ENCODE results near the gene WNK3. TPM values are rescaled to one million over a fixed set of nuclear protein-coding genes. Genes with fewer than 3 reads are reported as not detected.

Gene WNK3
- total RNA-seq, 1 donor from 2014 or later = 8.4 TPM

- H3K9me3 ChIP-seq (ENCODE audit: insufficient read depth, low read depth, low read length) = no peaks in the 10 kb centered on the region
- Mint-ChIP-seq H3K9me3 (ENCODE audit: unreplicated experiment) (no peaks in the 10 kb centered on the region), H3K36me3 (ENCODE audit: low read depth, unreplicated experiment) (no peaks in the 10 kb centered on the region), H3K4me1 (ENCODE audit: low read depth, unreplicated experiment) (no peaks in the 10 kb centered on the region), H3K27me3 (ENCODE audit: low read depth, unreplicated experiment) (no peaks in the 10 kb centered on the region), H3K27ac (ENCODE audit: unreplicated experiment) (no peak overlapping the region), H3K4me3 (ENCODE audit: unreplicated experiment) (no peak overlapping the region)
- H3K4me1 ChIP-seq (ENCODE audit: insufficient read depth, low read length) = no peaks in the 10 kb centered on the region
- H3K79me2 ChIP-seq (ENCODE audit: insufficient read depth, low read length) = no peaks in the 10 kb centered on the region
- no peaks in the 10 kb centered on the region for H4K20me1 ChIP-seq (ENCODE audit: insufficient read depth, low read length)
- H2AFZ ChIP-seq (ENCODE audit: low read depth, low read length) = no peak overlapping the region
- H3K9ac ChIP-seq (ENCODE audit: low read length) = no peak overlapping the region
- TF ChIP-seq EZH2 (IDR thresholded peaks at IDR 0.05; ENCODE audit: insufficient read depth, low read length) = no peak
- TF ChIP-seq CTCF (IDR thresholded peaks at IDR 0.05; ENCODE audit: insufficient read depth, low read depth, low read length) = no peak
- no peak overlapping the region for H3K4me2 ChIP-seq (ENCODE audit: low read length)
- peak; percentile 97 for FAIRE-seq
- no peak overlapping the region for H3K27ac ChIP-seq (ENCODE audit: low read depth, low read length)
- H3K4me3 ChIP-seq (ENCODE audit: insufficient read depth, low read depth, low read length) = no peak overlapping the region
- no peaks in the 10 kb centered on the region for H3K36me3 ChIP-seq (ENCODE audit: insufficient read depth, low read length)
- no peak for DNase-seq (ENCODE audit: low read depth)
- H3K27me3 ChIP-seq (ENCODE audit: insufficient read depth, low read length) = no peaks in the 10 kb centered on the region
These were observed 190.9 kb downstream of the WNK3 start for GRCh38 chrX:54166915-54167314.

- no peak overlapping the region for H3K27ac Mint-ChIP-seq (ENCODE audit: unreplicated experiment)
- no peak overlapping the region for H3K4me3 Mint-ChIP-seq (ENCODE audit: unreplicated experiment)
- H4K20me1 ChIP-seq (ENCODE audit: insufficient read depth, low read length) = no peaks in the 10 kb centered on the region
- no peaks in the 10 kb centered on the region for H3K36me3 Mint-ChIP-seq (ENCODE audit: low read depth, unreplicated experiment)
- FAIRE-seq (no peak), DNase-seq (ENCODE audit: low read depth) (no peak)
- no peaks in the 10 kb centered on the region for H3K27me3 Mint-ChIP-seq (ENCODE audit: low read depth, unreplicated experiment)
- H3K79me2 ChIP-seq (ENCODE audit: insufficient read depth, low read length) = no peaks in the 10 kb centered on the region
- TF ChIP-seq EZH2 (IDR thresholded peaks at IDR 0.05; ENCODE audit: insufficient read depth, low read length) = no peak
- no peak for TF ChIP-seq CTCF (IDR thresholded peaks at IDR 0.05; ENCODE audit: insufficient read depth, low read depth, low read length)
- H3K27me3 ChIP-seq (ENCODE audit: insufficient read depth, low read length) = no peaks in the 10 kb centered on the region
- H3K4me3 ChIP-seq (ENCODE audit: insufficient read depth, low read depth, low read length) = no peak overlapping the region
- no peak overlapping the region for H3K9ac ChIP-seq (ENCODE audit: low read length)
- H3K27ac ChIP-seq (ENCODE audit: low read depth, low read length) = no peak overlapping the region
- H3K4me1 Mint-ChIP-seq (ENCODE audit: low read depth, unreplicated experiment) = no peaks in the 10 kb centered on the region
- H2AFZ ChIP-seq (ENCODE audit: low read depth, low read length) = no peak overlapping the region
- no peaks in the 10 kb centered on the region for H3K9me3 Mint-ChIP-seq (ENCODE audit: unreplicated experiment)
- H3K9me3 ChIP-seq (ENCODE audit: insufficient read depth, low read depth, low read length) = no peaks in the 10 kb centered on the region
- H3K4me2 ChIP-seq (ENCODE audit: low read length) = no peak overlapping the region
- H3K36me3 ChIP-seq (ENCODE audit: insufficient read depth, low read length) = no peaks in the 10 kb centered on the region
- no peaks in the 10 kb centered on the region for H3K4me1 ChIP-seq (ENCODE audit: insufficient read depth, low read length)
These were observed 200.3 kb downstream of the WNK3 start for GRCh38 chrX:54157561-54157960.

Other genes starting within 250 kb of the WNK3 start
- 6.0 and 6.9 TPM in 2 replicates for gene FAM120C, start 174.8 kb downstream of the WNK3 start, total RNA-seq
- 25.5 and 28.7 TPM in 2 replicates for gene TSR2, start 82.4 kb upstream of the WNK3 start, total RNA-seq
- gene FGD1, start 138.2 kb upstream of the WNK3 start, total RNA-seq = 18.0 and 18.6 TPM in 2 replicates
- gene GNL3L, start 172.2 kb upstream of the WNK3 start, total RNA-seq = 40.5 and 46.5 TPM in 2 replicates